Activated CD8-positive, alpha-beta memory T cell treated with anti-CD3 and anti-CD28 coated beads, Interleukin-2, amount 10 ng/mL, durations not matched to agents 7 days and 5 days (primary cell): ENCODE data around the gene RNPEPL1. TPM values are rescaled to one million over a fixed set of nuclear protein-coding genes. Genes with fewer than 3 reads are reported as not detected.
"Not testable (repeated sequence)": the region's sequence is repeated elsewhere in the genome, so short reads cannot be mapped to it uniquely, and the experiment has no call there.

Experiments used
- ATAC-seq: fragments of 150-1000 bp; cut with Tn5 transposase; one replicate; pipeline ENCODE4 v1.10.0; 2021; ENCODE audit warnings: moderate library complexity
- CTCF ChIA-PET: fragments of 350-600 bp; sonication (Branson Sonifier 250); formaldehyde crosslinking; loops from one replicate; lab custom pipeline; 2021; ENCODE audit warnings: antibody characterized with exemption; lab: Charles Lee
- DNase-seq: peaks from one replicate; pipeline ENCODE4 v3.0.0-alpha.2; 2020
- H3K27ac Mint-ChIP-seq: one replicate; pipeline ENCODE4 v1.8.0; 2021; ENCODE audit warnings: mild to moderate bottlenecking, mixed read lengths
- H3K27me3 Mint-ChIP-seq: one replicate; pipeline ENCODE4 v1.8.0; 2021; ENCODE audit warnings: mixed read lengths
- H3K36me3 Mint-ChIP-seq: one replicate; pipeline ENCODE4 v1.8.0; 2021; ENCODE audit warnings: mild to moderate bottlenecking, mixed read lengths
- H3K4me1 Mint-ChIP-seq: one replicate; pipeline ENCODE4 v1.8.0; 2021; ENCODE audit warnings: mixed read lengths
- H3K4me3 Mint-ChIP-seq: one replicate; pipeline ENCODE4 v1.8.0; 2021; ENCODE audit warnings: mild to moderate bottlenecking, moderate library complexity, mixed read lengths
- H3K9me3 Mint-ChIP-seq: one replicate; pipeline ENCODE4 v1.8.0; 2022; ENCODE audit warnings: low read depth, mixed read lengths
- total RNA-seq, 2 experiments: library from RNA; stranded (reverse); gene quantifications; one replicate each; pipeline ENCODE4 v1.2.3, GENCODE V29; 2021

RNPEPL1 gene
- total RNA-seq, 2 experiments from 2014 or later = 101 to 152 TPM

- Mint-ChIP-seq H3K27ac (no peak overlapping the region), H3K4me3 (no peak overlapping the region), H3K9me3 (peaks cover 42% of the 10 kb centered on the region), H3K4me1 (no peaks in the 10 kb centered on the region), H3K27me3 (no peaks in the 10 kb centered on the region), H3K36me3 (peaks cover 92% of the 10 kb centered on the region)
- DNase-seq (no peak), ATAC-seq (no peak)
- CTCF ChIA-PET = no interaction called here
Measured at GRCh38 chr2:240527153-240527750, 41.0 kb upstream of the RNPEPL1 start.

DNA sequence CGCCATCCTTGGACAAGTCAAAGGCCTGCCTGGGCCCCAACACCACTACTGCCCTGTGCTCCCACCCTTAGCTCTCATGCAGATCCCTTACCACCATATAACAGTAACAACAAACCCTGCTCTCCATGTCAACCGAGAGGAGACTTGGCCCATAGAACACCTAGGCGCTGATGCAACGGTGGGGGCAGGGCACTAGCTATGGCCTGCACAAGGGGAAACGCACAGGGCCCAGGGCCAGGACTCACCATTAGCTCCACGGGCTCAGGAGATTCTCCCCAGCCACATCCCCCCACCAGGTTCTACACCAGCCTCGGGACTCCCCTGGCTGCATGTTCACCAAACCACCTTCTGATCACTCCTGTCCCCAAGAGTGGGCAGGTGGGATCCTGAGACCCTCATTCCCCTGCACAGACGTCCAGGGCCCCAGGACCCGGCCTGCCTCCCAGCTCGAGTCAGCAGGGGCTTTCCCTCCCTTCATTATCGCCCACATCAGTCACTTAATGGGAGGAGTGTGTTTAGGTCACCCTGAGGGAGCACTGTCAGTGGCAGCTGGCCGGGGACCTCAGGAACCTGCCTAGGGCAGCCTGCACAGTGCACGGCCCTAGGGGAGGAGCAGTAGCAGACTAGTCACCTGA, 39.8 kb upstream of the RNPEPL1 start:
- peaks cover 87% of the 10 kb centered on the region for H3K36me3 Mint-ChIP-seq
- no peaks in the 10 kb centered on the region for H3K27me3 Mint-ChIP-seq
- ATAC-seq = no peak
- no peak overlapping the region for H3K4me3 Mint-ChIP-seq
- CTCF ChIA-PET = interaction anchor here (2.0 kb wide), 1 partner anchor 15 kb away, joined by 10 read pairs; no protein-coding TSS in a partner anchor
- no peaks in the 10 kb centered on the region for H3K4me1 Mint-ChIP-seq
- H3K9me3 Mint-ChIP-seq = peaks cover 51% of the 10 kb centered on the region
- no peak for DNase-seq
- no peak overlapping the region for H3K27ac Mint-ChIP-seq

DNA sequence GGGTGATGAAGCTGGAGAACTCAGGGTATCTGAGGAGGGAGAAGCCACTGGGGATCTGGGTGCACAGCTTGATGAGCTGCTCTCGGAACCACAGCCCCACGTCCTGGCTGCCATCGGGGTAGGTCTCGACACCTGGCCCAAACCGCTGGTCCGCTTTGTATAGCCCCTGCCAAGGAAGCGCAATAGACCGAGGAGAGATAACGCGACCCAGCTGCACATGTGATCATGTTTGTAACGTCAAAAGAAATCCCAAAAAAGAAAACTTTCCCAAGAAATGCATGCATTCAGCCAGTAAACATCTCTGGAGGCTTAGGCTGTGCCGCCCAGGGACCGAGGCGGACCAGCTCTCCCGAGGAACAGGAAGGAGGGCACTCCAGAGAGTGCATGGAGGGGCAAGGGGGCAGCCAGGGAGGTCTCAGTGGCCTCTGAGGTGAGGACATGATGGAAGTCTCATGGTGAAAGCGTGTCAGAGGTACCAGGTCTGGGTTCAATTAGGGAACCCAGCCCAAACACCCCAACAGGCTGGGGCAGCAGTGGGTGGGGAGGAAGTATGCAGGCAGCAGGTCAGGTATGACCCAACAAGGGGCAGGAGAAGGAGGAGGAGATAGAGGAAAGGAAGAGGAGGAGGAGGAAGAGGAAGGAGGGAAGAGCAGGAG, 38.8 kb upstream of the RNPEPL1 start:
- Mint-ChIP-seq H3K4me1 (no peaks in the 10 kb centered on the region), H3K9me3 (peaks cover 48% of the 10 kb centered on the region), H3K36me3 (peaks cover 84% of the 10 kb centered on the region), H3K4me3 (no peak overlapping the region), H3K27me3 (no peaks in the 10 kb centered on the region), H3K27ac (no peak overlapping the region)
- CTCF ChIA-PET = interaction anchor here (2.0 kb wide), 1 partner anchor 16 kb away, joined by 10 read pairs; no protein-coding TSS in a partner anchor
- ATAC-seq (no peak), DNase-seq (no peak)

GRCh38 chr2:240530181-240530580, 38.1 kb upstream of the RNPEPL1 start:
- Mint-ChIP-seq H3K27ac (no peak overlapping the region), H3K9me3 (peaks cover 43% of the 10 kb centered on the region), H3K27me3 (no peaks in the 10 kb centered on the region), H3K4me3 (no peak overlapping the region), H3K36me3 (peaks cover 84% of the 10 kb centered on the region), H3K4me1 (no peaks in the 10 kb centered on the region)
- ATAC-seq = no peak
- DNase-seq = no peak
- CTCF ChIA-PET = no interaction called here

DNA sequence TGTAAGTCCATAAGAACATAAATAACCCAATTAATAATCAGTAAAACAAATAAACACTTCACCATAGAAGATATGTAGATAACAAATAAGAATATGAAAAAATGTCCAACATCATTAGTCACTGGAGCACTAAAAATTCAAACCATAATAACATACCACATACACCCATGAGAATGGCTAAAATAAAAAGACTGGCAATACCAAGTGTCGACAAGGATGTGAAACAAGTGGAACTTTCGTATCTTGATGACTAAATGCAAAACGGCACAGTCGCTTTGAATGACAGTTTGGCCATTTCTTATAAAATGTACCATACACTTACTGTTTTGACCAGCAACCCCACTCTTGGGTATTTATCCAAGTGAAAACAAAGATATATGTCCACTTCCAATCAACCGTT, 37.2 kb upstream of the RNPEPL1 start:
- DNase-seq = no peak
- ATAC-seq = no peak
- no peaks in the 10 kb centered on the region for H3K27me3 Mint-ChIP-seq
- H3K9me3 Mint-ChIP-seq = peaks cover 38% of the 10 kb centered on the region
- H3K4me3 Mint-ChIP-seq = no peak overlapping the region
- H3K36me3 Mint-ChIP-seq = peaks cover 78% of the 10 kb centered on the region
- no peak overlapping the region for H3K27ac Mint-ChIP-seq
- CTCF ChIA-PET = no interaction called here
- no peaks in the 10 kb centered on the region for H3K4me1 Mint-ChIP-seq

DNA sequence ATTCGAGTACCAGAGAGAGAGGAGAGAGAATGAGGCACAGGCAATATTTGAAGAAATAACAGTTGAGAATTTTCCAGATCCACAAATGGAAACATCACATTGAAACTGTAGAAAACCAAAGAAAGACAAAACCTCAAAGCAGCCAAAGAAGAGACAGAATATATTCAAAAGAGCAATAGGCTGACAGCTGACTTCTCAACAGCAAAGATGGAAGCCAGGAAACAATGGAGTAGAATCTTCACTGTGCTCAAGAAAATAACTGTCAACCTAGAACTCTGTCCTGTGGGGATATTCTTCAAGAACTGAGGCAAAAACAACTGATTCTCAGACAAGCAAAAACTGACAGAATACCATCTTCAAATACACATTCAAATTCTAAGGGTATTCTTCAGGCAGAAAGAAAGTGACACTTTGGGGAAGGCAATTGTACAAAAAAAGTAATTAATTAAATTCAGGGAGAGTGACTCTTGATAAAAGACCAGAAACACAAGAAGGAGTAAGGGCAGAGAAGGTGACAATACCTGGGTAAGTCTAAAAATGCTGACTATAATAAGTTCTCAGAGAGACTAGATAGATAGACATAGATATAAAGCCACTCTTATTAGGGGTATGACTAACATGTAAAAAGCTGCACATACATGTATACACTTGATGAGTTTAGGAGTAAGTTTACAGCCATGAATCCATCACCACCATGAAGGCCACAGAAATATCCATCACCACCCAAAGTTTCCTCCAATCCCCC, 36.1 kb upstream of the RNPEPL1 start:
- Mint-ChIP-seq H3K27ac (no peak overlapping the region), H3K4me3 (no peak overlapping the region), H3K4me1 (no peaks in the 10 kb centered on the region), H3K9me3 (peaks cover 28% of the 10 kb centered on the region), H3K36me3 (peaks cover 68% of the 10 kb centered on the region), H3K27me3 (no peaks in the 10 kb centered on the region)
- no peak for DNase-seq
- CTCF ChIA-PET = interaction anchor here (1.8 kb wide), 1 partner anchor 18 kb away, joined by 5 read pairs; no protein-coding TSS in a partner anchor
- no peak for ATAC-seq

- CTCF ChIA-PET = interaction anchor here (2.2 kb wide), 1 partner anchor 24 kb away, joined by 6 read pairs; no protein-coding TSS in a partner anchor
- peaks cover 54% of the 10 kb centered on the region for H3K36me3 Mint-ChIP-seq
- H3K9me3 Mint-ChIP-seq = peaks cover 2% of the 10 kb centered on the region
- no peak overlapping the region for H3K4me3 Mint-ChIP-seq
- H3K27me3 Mint-ChIP-seq = no peaks in the 10 kb centered on the region
- H3K4me1 Mint-ChIP-seq = no peaks in the 10 kb centered on the region
- ATAC-seq (no peak), DNase-seq (no peak)
- no peak overlapping the region for H3K27ac Mint-ChIP-seq
Measured at GRCh38 chr2:240538031-240538780, 30.1 kb upstream of the RNPEPL1 start.

DNA sequence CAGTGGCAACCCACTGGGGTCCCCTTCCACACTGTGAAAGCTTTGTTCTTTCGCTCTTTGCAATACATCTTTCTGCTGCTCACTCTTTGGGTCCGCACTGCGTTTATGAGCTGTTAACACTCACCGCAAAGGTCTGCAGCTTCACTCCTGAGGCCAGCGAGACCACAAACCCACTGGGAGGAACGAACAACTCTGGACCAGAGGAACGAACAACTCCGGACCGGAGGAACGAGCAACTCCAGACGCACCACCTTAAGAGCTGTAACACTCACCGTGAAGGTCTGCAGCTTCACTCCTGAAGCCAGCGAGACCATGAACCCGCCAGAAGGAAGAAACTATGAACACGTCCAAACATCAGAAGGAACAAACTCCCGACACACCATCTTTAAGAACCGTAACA, 29.2 kb upstream of the RNPEPL1 start:
- ATAC-seq, CTCF ChIA-PET, H3K27ac Mint-ChIP-seq: not testable (repeated sequence)

DNA sequence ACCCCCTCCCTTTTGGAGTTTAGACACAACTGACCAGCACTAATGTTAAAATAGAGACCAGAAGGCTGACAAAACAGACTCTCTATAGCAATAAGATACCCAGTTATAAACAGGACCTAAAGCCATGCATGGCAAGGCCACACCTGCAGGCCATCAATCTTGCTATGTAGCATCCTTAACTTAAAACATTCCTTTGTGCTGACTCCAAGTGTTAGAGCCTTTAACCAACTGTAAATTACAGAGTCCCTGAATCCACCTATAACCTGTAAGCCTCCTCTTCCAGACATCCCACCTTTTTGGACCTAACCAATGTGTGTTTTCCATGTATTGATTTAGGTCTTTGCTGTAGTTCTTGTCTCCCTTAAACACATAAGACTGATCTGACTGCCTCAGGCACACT, 28.4 kb upstream of the RNPEPL1 start:
- Mint-ChIP-seq H3K4me3 (no peak overlapping the region), H3K36me3 (peaks cover 53% of the 10 kb centered on the region), H3K4me1 (no peaks in the 10 kb centered on the region), H3K27ac (no peak overlapping the region), H3K9me3 (peaks cover 4% of the 10 kb centered on the region), H3K27me3 (no peaks in the 10 kb centered on the region)
- DNase-seq = no peak
- CTCF ChIA-PET = no interaction called here
- ATAC-seq = no peak

More for the DNA sequence above, 29.2 kb upstream of the RNPEPL1 start:
- H3K4me3 Mint-ChIP-seq, H3K9me3 Mint-ChIP-seq, H3K4me1 Mint-ChIP-seq, DNase-seq, H3K27me3 Mint-ChIP-seq: not testable (repeated sequence)
- peaks cover 54% of the 10 kb centered on the region for H3K36me3 Mint-ChIP-seq

DNA sequence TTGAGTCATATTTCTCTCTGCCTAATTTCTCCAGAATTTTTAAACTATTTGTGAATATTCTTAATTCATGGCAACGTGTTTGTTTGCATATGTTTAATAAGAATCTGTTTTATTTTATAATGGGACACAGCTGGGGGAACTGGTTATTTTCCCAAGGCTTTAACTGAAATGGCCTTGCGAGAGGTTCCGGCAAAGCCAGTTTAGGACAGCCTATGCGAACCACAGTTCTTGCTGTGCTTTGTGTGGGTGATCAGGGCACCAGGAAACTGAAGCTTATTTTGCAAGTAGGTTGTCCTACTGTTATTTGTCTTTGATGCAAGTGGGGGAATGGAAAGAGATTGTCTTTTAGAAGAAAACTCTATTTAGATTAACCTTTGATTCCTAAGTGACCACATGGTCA, 17.0 kb upstream of the RNPEPL1 start:
- CTCF ChIA-PET = interaction anchor here (1.8 kb wide), 1 partner anchor 37 kb away, joined by 5 read pairs; no protein-coding TSS in a partner anchor

GRCh38 chr2:240551811-240552210, 16.5 kb upstream of the RNPEPL1 start:
- DNase-seq = no peak
- Mint-ChIP-seq H3K4me3 (no peak overlapping the region), H3K27me3 (no peaks in the 10 kb centered on the region), H3K36me3 (peaks cover 33% of the 10 kb centered on the region), H3K27ac (no peak overlapping the region), H3K9me3 (peaks cover 7% of the 10 kb centered on the region), H3K4me1 (peaks cover 7% of the 10 kb centered on the region)
- no peak for ATAC-seq
- CTCF ChIA-PET = interaction anchor here (1.8 kb wide), 1 partner anchor 38 kb away, joined by 5 read pairs; no protein-coding TSS in a partner anchor

More for the DNA sequence above, 17.0 kb upstream of the RNPEPL1 start:
- Mint-ChIP-seq H3K36me3 (peaks cover 33% of the 10 kb centered on the region), H3K27ac (no peak overlapping the region), H3K4me1 (peaks cover 1% of the 10 kb centered on the region), H3K4me3 (no peak overlapping the region), H3K9me3 (peaks cover 7% of the 10 kb centered on the region), H3K27me3 (no peaks in the 10 kb centered on the region)
- DNase-seq (no peak), ATAC-seq (no peak)

- no peak for ATAC-seq
- Mint-ChIP-seq H3K9me3 (peaks cover 7% of the 10 kb centered on the region), H3K4me3 (no peak overlapping the region), H3K27ac (no peak overlapping the region), H3K4me1 (peaks cover 23% of the 10 kb centered on the region), H3K27me3 (no peaks in the 10 kb centered on the region), H3K36me3 (peaks cover 33% of the 10 kb centered on the region)
- CTCF ChIA-PET = interaction anchor here (0.8 to 1.1 kb wide), 2 partner anchors 40 kb away, joined by 3 read pairs; no protein-coding TSS in a partner anchor
- no peak for DNase-seq
Measured at GRCh38 chr2:240553956-240554480, 14.3 kb upstream of the RNPEPL1 start.
